K562 (cell line): ENCODE results near the gene MBNL1.

Experiments used
- ATF3 ChIP-seq, 2 experiments: fragments of 450-650 bp in 1 of 2; sonication (generic) in 1 of 2; formaldehyde crosslinking in 1 of 2; IDR thresholded peaks in 1 of 2; conservative IDR thresholded peaks in 1 of 2; 2 replicates each; pipeline versions ENCODE4 v1.6.1 to v1.8.1; 2016 to 2023; ENCODE audit warnings: mild to moderate bottlenecking in 2 of 2, moderate library complexity in 2 of 2, inconsistent platforms in 1 of 2, missing genetic modification reagents in 1 of 2
- CTCF ChIP-seq, 3 experiments: IDR thresholded peaks in 2 of 3; conservative IDR thresholded peaks in 1 of 3; 2 replicates each; pipeline ENCODE4 v1.5.1; 2011 to 2012; ENCODE audit warnings: low read length in 3 of 3, mild to moderate bottlenecking in 3 of 3, control low read depth in 2 of 3, improper control_type of control experiment in 1 of 3, inconsistent platforms in 1 of 3, low read depth in 1 of 3, mixed read lengths in 1 of 3, moderate library complexity in 1 of 3; ENCODE audit not compliant: insufficient read depth in 2 of 3
- DPF2 ChIP-seq: fragments of 450-650 bp; IDR thresholded peaks from 2 replicates; pipeline ENCODE4 v1.6.1; 2016
- EHMT2 ChIP-seq: fragments of 450-650 bp; IDR thresholded peaks from 2 replicates; pipeline ENCODE4 v1.6.1; 2018; ENCODE audit warnings: antibody characterized with exemption
- GATA2 ChIP-seq: sonication (generic); formaldehyde crosslinking; IDR thresholded peaks from 2 replicates; pipeline ENCODE4 v1.4.0; 2020; ENCODE audit warnings: mild to moderate bottlenecking, missing genetic modification reagents
- HNRNPL ChIP-seq: fragments of 200-400 bp; formaldehyde crosslinking; IDR thresholded peaks from 2 replicates; pipeline ENCODE4 v1.6.1; 2017; ENCODE audit warnings: low read depth, mild to moderate bottlenecking, low read length
- KDM4B ChIP-seq, 2 experiments: fragments of 450-650 bp in 1 of 2; sonication (generic) in 1 of 2; IDR thresholded peaks; 2 replicates each; pipeline ENCODE4 v1.6.1; 2016 to 2017; ENCODE audit warnings: borderline replicate concordance in 2 of 2, antibody characterized with exemption in 1 of 2, low read depth in 1 of 2, mild to moderate bottlenecking in 1 of 2
- MEF2D ChIP-seq: conservative IDR thresholded peaks from 2 replicates; pipeline ENCODE4 v1.6.1; 2016; ENCODE audit warnings: low read depth, missing genetic modification characterization, missing compliant biosample characterization
- POLR2AphosphoS5 ChIP-seq: IDR thresholded peaks from 2 replicates; pipeline ENCODE4 v1.6.1; 2011; ENCODE audit warnings: mild to moderate bottlenecking, low read depth, low read length, moderate library complexity; ENCODE audit not compliant: control insufficient read depth, insufficient read depth
- PURB ChIP-seq: sonication (generic); formaldehyde crosslinking; IDR thresholded peaks from 2 replicates; pipeline ENCODE4 v1.9.0; 2021; ENCODE audit warnings: low read depth, mild to moderate bottlenecking, missing genetic modification reagents
- TRIM25 ChIP-seq: fragments of 450-650 bp; IDR thresholded peaks from 2 replicates; pipeline ENCODE4 v1.7.0; 2016; ENCODE audit warnings: borderline replicate concordance
- XRCC5 ChIP-seq: fragments of 200-400 bp; formaldehyde crosslinking; IDR thresholded peaks from 2 replicates; pipeline ENCODE4 v1.6.1; 2017; ENCODE audit warnings: low read depth, mild to moderate bottlenecking, low read length

- TF ChIP-seq TRIM25 (no peak), KDM4B (IDR thresholded peaks at IDR 0.05; ENCODE audit: borderline replicate concordance in 2 of 2, low read depth in 1 of 2) (no peak), EHMT2 (no peak), PURB (CRISPR knock-in tag) (no peak), XRCC5 (no peak), GATA2 (no peak), CTCF (IDR thresholded peaks at IDR 0.05 in 2 of 3, conservative IDR thresholded peaks at IDR 0.05 in 1 of 3; ENCODE audit: insufficient read depth in 2 of 3, low read depth in 1 of 3, low read length in 3 of 3) (no peak), MEF2D (no peak), HNRNPL (no peak), POLR2AphosphoS5 (no peak; the same call in none of the 2 replicates), ATF3 (IDR thresholded peaks at IDR 0.05) (no peak), ATF3 (CRISPR knock-in tag; conservative IDR thresholded peaks at IDR 0.05) (no peak), DPF2 (no peak)
Observed at GRCh38 chr3:152285509-152285908, 16.8 kb downstream of the MBNL1 start.
